PFSK-1 (cell line): ENCODE data around the gene COMP.

Experiments
- FOXP2 ChIP-seq: optimal IDR thresholded peaks from 2 replicates; pipeline ENCODE3; 2011; ENCODE audit warnings: borderline replicate concordance, control low read depth, inconsistent platforms; ENCODE audit not compliant: insufficient read depth; ENCODE audit errors: extremely low read length, extremely low read depth
- POLR2AphosphoS5 ChIP-seq: IDR thresholded peaks from 2 replicates; pipeline ENCODE4 v1.6.1; 2012; ENCODE audit warnings: low read depth, mild to moderate bottlenecking, control low read depth, low read length, moderate library complexity
- SIN3A ChIP-seq: IDR thresholded peaks from 2 replicates; pipeline ENCODE4 v1.6.1; 2012; ENCODE audit warnings: mild to moderate bottlenecking, low read length, moderate library complexity, borderline replicate concordance; ENCODE audit not compliant: insufficient read depth
- TAF1 ChIP-seq: IDR thresholded peaks from 2 replicates; pipeline ENCODE4 v1.6.1; 2012; ENCODE audit warnings: low read length, control low read depth, borderline replicate concordance; ENCODE audit not compliant: insufficient read depth
- TF ChIP-seq, protein P1 (sequence below), 2 experiments: IDR thresholded peaks; 2 replicates each; pipeline versions ENCODE4 v1.6.1 to v1.8.0; 2011 to 2012; ENCODE audit warnings: low read depth in 2 of 2, low read length in 2 of 2, control low read depth in 1 of 2, inconsistent platforms in 1 of 2, mild to moderate bottlenecking in 1 of 2, moderate library complexity in 1 of 2; ENCODE audit not compliant: insufficient read depth in 1 of 2

- TF ChIP-seq SIN3A (no peak), POLR2AphosphoS5 (no peak), TAF1 (no peak), FOXP2 (no peak)
- TF ChIP-seq, protein P1, sequence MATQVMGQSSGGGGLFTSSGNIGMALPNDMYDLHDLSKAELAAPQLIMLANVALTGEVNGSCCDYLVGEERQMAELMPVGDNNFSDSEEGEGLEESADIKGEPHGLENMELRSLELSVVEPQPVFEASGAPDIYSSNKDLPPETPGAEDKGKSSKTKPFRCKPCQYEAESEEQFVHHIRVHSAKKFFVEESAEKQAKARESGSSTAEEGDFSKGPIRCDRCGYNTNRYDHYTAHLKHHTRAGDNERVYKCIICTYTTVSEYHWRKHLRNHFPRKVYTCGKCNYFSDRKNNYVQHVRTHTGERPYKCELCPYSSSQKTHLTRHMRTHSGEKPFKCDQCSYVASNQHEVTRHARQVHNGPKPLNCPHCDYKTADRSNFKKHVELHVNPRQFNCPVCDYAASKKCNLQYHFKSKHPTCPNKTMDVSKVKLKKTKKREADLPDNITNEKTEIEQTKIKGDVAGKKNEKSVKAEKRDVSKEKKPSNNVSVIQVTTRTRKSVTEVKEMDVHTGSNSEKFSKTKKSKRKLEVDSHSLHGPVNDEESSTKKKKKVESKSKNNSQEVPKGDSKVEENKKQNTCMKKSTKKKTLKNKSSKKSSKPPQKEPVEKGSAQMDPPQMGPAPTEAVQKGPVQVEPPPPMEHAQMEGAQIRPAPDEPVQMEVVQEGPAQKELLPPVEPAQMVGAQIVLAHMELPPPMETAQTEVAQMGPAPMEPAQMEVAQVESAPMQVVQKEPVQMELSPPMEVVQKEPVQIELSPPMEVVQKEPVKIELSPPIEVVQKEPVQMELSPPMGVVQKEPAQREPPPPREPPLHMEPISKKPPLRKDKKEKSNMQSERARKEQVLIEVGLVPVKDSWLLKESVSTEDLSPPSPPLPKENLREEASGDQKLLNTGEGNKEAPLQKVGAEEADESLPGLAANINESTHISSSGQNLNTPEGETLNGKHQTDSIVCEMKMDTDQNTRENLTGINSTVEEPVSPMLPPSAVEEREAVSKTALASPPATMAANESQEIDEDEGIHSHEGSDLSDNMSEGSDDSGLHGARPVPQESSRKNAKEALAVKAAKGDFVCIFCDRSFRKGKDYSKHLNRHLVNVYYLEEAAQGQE (IDR thresholded peaks at IDR 0.05; ENCODE audit: insufficient read depth in 1 of 2, low read depth in 2 of 2, low read length in 2 of 2), result no peak
Measured at GRCh38 chr19:18765224-18765623, 25.9 kb downstream of the COMP start.
